ENCODE measurements around the gene CXCL10.

The CXCL10 gene

DNA sequence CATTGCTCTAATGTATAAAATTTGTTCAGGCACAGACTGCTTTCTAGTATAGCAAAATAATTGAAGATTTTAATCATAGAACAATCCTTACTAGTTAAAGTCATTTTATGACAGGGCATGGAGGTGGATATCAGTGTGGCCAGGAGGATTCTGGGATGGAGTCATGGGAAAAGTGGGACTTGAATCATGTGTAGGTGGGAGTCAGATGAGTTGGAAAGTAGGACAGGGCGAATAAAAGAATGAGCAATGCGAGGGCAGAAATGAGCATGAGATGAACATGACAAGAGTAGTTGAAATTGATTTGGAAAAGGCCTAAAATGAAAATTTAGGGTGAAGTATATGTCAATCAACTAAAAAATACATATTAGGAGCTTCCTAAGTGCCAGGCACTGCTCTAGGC lies 25.4 kb downstream of the CXCL10 start:
- no peak for TF ChIP-seq EZH2phosphoT487 (IDR thresholded peaks at IDR 0.05; ENCODE audit: low read length)
- TF ChIP-seq, protein P1, sequence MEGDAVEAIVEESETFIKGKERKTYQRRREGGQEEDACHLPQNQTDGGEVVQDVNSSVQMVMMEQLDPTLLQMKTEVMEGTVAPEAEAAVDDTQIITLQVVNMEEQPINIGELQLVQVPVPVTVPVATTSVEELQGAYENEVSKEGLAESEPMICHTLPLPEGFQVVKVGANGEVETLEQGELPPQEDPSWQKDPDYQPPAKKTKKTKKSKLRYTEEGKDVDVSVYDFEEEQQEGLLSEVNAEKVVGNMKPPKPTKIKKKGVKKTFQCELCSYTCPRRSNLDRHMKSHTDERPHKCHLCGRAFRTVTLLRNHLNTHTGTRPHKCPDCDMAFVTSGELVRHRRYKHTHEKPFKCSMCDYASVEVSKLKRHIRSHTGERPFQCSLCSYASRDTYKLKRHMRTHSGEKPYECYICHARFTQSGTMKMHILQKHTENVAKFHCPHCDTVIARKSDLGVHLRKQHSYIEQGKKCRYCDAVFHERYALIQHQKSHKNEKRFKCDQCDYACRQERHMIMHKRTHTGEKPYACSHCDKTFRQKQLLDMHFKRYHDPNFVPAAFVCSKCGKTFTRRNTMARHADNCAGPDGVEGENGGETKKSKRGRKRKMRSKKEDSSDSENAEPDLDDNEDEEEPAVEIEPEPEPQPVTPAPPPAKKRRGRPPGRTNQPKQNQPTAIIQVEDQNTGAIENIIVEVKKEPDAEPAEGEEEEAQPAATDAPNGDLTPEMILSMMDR (IDR thresholded peaks at IDR 0.05; ENCODE audit: low read length) = no peak
- no peak for TF ChIP-seq EZH2 (optimal IDR thresholded peaks at IDR 0.05; ENCODE audit: low read depth, low read length)
- Histone ChIP-seq H3K79me2 (ENCODE audit: low read length) (no peaks in the 10 kb centered on the region), H3K27me3 (replicated peaks; ENCODE audit: insufficient read depth, low read length) (no peaks in the 10 kb centered on the region; the same call in 1 of the 2 replicates), H3K9me2 (replicated peaks; ENCODE audit: insufficient read depth, low read length) (no peaks in the 10 kb centered on the region), H3K36me3 (replicated peaks; ENCODE audit: insufficient read depth, low read length) (no peaks in the 10 kb centered on the region), H3K4me1 (ENCODE audit: low read length) (no peaks in the 10 kb centered on the region), H3K4me3 (ENCODE audit: low read length) (no peak overlapping the region), H3K9me3 (replicated peaks; ENCODE audit: insufficient read depth, low read length) (no peaks in the 10 kb centered on the region), H2AFZ (ENCODE audit: low read length) (no peak overlapping the region), H3F3A (ENCODE audit: insufficient read depth, low read length) (no peaks in the 10 kb centered on the region), H3K9ac (ENCODE audit: low read length) (no peak overlapping the region), H4K20me1 (ENCODE audit: insufficient read depth, low read length) (no peaks in the 10 kb centered on the region), H3K27ac (ENCODE audit: low read length) (no peak overlapping the region), H3K4me2 (ENCODE audit: low read depth, low read length) (no peak overlapping the region)
- DNase-seq = no peak

DNA sequence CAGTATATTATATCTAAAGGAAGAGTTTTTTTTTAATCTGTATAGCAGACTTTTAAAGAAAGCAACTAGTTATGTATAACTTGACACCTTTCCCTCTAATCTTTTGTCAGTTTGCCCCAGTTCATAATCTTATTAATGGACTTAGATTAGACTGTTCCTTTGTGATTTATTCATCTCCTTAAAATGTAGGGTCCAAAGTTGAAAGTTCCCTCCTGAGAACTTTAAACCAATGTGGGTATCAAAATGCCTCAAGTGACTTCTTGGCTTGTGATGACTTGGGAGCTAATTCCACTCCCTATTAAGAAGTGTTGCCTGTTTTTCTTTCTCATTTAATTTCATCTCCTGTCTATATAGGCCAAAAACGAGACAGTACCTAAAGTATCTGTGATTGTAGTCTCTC lies 26.2 kb downstream of the CXCL10 start:
- Histone ChIP-seq H3K27ac (ENCODE audit: low read length) (no peak overlapping the region), H3K9me3 (replicated peaks; ENCODE audit: insufficient read depth, low read length) (no peaks in the 10 kb centered on the region), H3K36me3 (replicated peaks; ENCODE audit: insufficient read depth, low read length) (no peaks in the 10 kb centered on the region), H3F3A (ENCODE audit: insufficient read depth, low read length) (no peaks in the 10 kb centered on the region), H3K4me3 (ENCODE audit: low read length) (no peak overlapping the region), H3K4me1 (ENCODE audit: low read length) (no peaks in the 10 kb centered on the region), H3K27me3 (replicated peaks; ENCODE audit: insufficient read depth, low read length) (no peaks in the 10 kb centered on the region; the same call in 1 of the 2 replicates), H3K9ac (ENCODE audit: low read length) (no peak overlapping the region), H3K4me2 (ENCODE audit: low read depth, low read length) (no peak overlapping the region), H3K9me2 (replicated peaks; ENCODE audit: insufficient read depth, low read length) (no peaks in the 10 kb centered on the region), H2AFZ (ENCODE audit: low read length) (no peak overlapping the region), H3K79me2 (ENCODE audit: low read length) (no peaks in the 10 kb centered on the region), H4K20me1 (ENCODE audit: insufficient read depth, low read length) (no peaks in the 10 kb centered on the region)
- DNase-seq = no peak
- TF ChIP-seq EZH2phosphoT487 (IDR thresholded peaks at IDR 0.05; ENCODE audit: low read length) (no peak), EZH2 (optimal IDR thresholded peaks at IDR 0.05; ENCODE audit: low read depth, low read length) (no peak)
- TF ChIP-seq, protein P1 (IDR thresholded peaks at IDR 0.05; ENCODE audit: low read length) = no peak

DNA sequence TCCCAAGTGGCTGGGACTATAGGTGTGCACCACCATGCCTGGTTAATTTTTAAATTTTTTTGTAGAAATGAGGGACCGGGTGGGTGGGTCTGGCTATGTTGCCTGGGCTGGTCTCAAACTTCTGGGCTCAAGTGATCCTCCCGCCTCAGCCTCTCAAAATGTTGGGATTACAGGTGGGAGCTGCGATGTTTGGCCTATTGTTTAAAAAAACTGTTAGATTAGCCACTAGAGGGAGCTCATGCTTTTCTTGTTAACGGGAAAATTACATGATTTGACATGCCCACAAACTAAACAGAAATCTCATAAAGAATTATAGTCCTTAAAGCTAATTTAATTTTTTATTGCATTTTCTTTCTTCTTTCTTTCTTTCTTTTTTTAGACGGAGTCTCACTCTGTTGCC lies 27.6 kb downstream of the CXCL10 start:
- Histone ChIP-seq H3K27ac (ENCODE audit: low read length) (no peak overlapping the region), H3K36me3 (replicated peaks; ENCODE audit: insufficient read depth, low read length) (no peaks in the 10 kb centered on the region), H3F3A (ENCODE audit: insufficient read depth, low read length) (no peaks in the 10 kb centered on the region), H3K4me1 (ENCODE audit: low read length) (no peaks in the 10 kb centered on the region), H3K79me2 (ENCODE audit: low read length) (peaks cover under 1% of the 10 kb centered on the region), H3K9me3 (replicated peaks; ENCODE audit: insufficient read depth, low read length) (no peaks in the 10 kb centered on the region), H3K4me3 (ENCODE audit: low read length) (no peak overlapping the region), H3K9me2 (replicated peaks; ENCODE audit: insufficient read depth, low read length) (no peaks in the 10 kb centered on the region), H3K9ac (ENCODE audit: low read length) (no peak overlapping the region), H2AFZ (ENCODE audit: low read length) (no peak overlapping the region), H3K27me3 (replicated peaks; ENCODE audit: insufficient read depth, low read length) (no peaks in the 10 kb centered on the region; the same call in 1 of the 2 replicates), H3K4me2 (ENCODE audit: low read depth, low read length) (no peak overlapping the region), H4K20me1 (ENCODE audit: insufficient read depth, low read length) (no peaks in the 10 kb centered on the region)
- peak; percentile 71 for DNase-seq
- TF ChIP-seq, protein P1 (IDR thresholded peaks at IDR 0.05; ENCODE audit: low read length) = peak; percentile 51
- no peak for TF ChIP-seq EZH2 (optimal IDR thresholded peaks at IDR 0.05; ENCODE audit: low read depth, low read length)
- TF ChIP-seq EZH2phosphoT487 (IDR thresholded peaks at IDR 0.05; ENCODE audit: low read length) = no peak
